HG02678 (cell line): ENCODE data around the gene FAM3D.
A peak's percentile ranks its signal among the peaks of the same experiment; 100 is the strongest.
"Not testable (repeated sequence)": the region's sequence is repeated elsewhere in the genome, so short reads cannot be mapped to it uniquely, and the experiment has no call there.

ENCODE experiments used
- ATAC-seq: cut with Tn5 transposase; IDR thresholded peaks from one replicate; pipeline ENCODE4 v1.9.1; 2021; ENCODE audit warnings: mild to moderate bottlenecking, moderate library complexity; ENCODE audit not compliant: unreplicated experiment

FAM3D gene

DNA sequence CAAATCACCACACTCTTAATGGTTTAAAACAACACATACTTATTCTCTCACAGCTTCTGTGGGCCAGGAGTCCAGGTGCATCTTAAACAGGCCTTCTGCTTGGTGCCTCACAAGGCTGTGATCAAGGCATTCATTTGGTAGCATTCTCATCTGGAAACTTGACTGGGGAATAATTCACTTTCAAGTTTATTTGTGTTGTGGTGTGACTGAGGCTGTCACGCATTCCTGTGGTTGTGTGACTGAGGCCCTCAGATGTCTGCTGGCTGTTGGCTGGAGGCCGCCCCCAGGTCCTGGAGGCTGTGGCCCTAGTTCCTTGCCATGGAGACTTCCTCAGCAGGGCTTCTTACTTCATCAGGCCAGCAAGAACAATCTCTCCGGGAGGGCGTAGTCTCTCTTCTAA lies 16.9 kb upstream of the FAM3D start:
- peak; percentile 69 for ATAC-seq

- no peak for ATAC-seq
Observed at GRCh38 chr3:58683001-58683458, 16.5 kb upstream of the FAM3D start.

DNA sequence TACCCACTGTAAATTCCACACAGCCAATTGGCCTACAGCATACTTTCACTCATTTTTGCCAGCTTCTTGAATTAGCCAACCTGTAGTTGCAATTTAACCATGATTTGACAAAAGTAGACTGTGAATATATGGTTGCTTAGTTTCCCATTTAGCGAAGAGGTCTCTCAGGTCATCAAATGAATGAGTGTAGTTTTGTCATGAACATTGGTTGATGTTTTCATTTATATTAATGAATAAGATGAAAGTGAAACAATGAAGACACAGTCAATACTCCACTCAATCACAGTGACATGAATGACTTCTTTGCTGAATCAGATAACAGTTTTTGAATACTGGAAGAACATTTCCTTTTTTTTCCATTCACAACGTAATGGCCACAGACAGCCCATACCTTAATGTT lies 15.3 kb upstream of the FAM3D start:
- no peak for ATAC-seq

DNA sequence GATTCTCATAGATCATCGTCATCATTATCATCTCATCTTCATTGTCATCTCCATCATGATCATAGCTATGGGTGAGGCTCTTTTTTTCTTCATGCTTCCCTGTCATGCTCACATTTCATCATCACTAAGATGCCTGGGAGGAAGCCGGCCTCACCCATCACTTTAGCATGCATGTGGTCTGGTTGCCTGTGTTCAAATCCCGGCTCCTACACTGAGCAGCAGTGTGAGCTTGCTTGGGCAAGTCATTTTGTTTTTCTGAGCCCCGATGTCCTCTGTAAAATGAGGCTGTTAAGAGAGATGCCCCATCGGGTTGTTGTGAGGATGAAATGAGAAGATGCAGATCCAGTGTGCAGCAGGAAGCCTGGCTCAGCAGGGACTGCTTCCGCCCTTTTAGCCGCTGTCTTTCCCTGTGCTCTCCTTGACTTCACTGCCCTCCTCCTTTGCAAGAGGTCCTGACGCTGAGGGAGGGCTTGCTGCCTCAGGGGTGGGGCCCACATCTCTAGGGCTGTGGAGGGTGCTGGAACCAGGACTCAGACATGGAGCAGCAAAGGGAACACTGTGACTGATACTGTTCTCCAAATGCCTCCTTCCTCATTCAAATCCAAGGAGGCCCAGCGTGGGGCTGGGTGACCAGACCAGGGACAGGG lies 14.4 kb upstream of the FAM3D start:
- ATAC-seq = no peak

DNA sequence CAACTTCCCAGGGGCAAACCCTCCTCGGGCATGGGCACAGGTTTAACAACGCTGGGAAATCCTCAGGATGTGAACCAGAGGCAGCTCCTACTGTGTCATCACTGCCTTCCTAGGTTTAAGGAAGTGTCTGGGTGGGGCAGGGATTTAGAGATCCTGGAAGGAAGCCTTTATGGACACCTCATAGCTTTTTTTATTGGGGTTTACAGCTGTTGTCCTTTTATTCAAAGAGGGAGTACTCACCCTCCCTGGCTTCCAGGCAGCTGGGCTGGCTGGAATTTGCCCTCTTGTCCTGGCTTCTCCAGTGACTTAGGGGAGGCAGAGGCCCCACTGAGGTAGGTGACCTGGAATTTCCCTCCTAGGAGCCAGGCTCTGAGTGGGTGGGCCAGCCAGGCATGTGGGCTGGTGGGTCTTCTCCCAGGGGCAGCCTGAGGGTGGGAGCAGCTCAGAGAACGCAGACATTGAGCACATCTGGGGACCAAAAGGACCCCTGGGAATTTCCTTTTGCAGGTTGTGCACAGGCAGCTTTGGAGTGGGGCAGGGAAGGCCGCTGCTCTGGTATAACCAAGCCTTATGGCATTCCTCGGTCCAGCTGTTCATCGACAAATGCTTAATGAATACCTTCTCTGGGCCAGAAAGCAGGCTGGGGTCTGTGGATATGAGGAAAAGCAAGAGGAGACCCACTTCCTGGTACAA lies 13.5 kb upstream of the FAM3D start:
- no peak for ATAC-seq

DNA sequence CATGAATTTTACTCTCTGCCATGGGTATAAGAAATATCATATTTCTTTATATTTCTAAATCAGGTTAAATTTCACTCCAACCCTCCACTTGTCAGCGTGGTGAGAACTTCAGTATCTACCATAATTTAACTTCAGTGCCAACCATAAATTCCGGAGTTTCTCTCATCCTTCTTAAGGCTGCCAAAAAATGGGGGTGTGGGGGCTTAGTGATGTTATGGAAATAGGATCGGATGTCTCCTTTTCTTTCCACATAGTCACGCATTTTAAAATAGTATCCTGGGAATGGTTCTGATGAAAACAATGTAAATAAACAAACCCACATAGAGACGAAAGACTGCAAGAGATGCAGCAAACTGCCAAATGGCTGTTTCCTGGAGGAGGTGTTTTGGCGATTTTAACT lies 12.9 kb upstream of the FAM3D start:
- no peak for ATAC-seq

DNA sequence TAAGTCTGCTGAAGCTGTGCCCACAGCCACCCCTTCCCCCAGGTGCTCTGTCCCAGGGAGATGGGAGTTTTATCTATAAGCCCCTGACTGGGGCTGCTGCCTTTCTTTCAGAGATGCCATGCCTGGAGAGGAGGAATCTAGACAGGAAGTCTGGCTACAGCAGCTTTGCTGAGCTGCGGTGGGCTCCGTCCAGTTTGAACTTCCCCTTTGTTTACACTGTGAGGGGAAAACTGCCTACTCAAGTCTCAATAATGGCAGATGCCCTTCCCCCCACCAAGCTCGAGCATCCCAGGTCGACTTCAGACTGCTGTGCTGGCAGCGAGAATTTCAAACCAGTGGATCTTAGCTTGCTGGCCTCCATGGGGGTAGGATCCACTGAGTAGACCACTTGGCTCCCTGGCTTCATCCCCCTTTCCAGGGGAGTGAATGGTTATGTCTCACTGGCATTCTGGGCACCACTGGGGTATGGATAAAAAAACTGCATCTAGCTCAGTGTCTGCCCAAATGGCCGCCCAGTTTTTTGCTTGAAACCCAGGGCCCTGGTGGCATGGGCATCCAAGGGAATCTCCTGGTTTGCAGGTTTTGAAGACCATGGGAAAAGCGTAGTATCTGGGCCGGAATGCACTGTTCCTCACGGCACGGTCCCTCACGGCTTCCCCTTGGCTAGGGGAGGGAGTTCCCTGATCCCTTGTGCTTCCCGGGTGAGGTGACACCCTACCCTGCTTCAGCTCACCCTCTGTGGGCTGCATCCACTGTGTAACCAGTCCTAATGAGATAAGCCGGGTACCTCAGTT lies 11.8 kb upstream of the FAM3D start:
- not testable (repeated sequence) for ATAC-seq

- ATAC-seq = no peak
Observed at GRCh38 chr3:58672880-58673279, 6.3 kb upstream of the FAM3D start.

DNA sequence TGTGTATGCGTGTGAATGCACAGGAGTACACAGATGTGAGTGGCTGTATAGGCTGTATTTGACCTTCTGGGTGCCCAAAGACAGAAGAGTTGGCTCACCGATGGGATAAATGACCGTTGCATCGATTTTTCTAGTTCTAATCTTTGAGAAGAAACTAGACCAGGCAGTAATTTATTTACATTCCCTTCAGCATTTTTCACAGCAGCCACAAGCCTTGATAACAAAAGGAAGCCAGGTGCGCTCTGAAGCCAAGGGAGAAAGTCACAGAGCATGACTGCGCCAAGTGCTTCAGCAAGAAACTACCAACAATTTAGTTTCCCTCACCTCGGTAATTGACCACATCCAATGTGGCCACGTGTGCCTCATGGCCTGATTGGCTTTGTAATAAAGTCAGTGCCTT lies 5.9 kb upstream of the FAM3D start:
- ATAC-seq = no peak

DNA sequence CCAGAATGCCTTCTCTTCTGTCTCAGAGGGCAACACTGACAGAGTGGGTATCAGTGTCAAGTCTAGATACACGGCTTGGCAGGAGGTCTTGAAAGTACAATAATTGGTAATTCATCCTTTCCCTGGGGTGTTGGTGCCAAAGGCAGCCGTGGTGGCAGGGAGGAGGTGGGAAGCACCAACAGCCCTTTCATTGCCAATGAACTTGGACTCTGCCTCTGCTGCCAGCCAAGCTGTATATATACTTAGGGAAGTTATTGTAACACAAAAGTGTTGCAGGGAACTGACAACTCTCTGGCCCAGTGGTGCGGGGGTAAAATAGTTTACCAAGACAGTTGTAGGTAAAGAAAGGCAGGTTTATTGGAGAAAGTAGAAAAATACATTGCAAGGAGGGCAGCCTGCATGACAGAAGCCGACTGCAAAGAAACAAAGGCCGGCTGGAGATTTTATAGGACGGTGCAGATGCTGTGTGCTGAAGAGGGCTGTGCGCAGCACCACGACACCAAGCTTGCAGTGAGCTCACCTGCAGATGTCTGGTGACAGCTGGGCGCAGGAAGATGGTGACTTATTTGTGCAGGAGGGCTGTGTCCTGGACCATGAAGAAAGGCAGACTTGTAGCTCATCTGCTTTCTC lies 4.0 kb upstream of the FAM3D start:
- no peak for ATAC-seq

- no peak for ATAC-seq
Observed at GRCh38 chr3:58668247-58668646, 1.7 kb upstream of the FAM3D start.

DNA sequence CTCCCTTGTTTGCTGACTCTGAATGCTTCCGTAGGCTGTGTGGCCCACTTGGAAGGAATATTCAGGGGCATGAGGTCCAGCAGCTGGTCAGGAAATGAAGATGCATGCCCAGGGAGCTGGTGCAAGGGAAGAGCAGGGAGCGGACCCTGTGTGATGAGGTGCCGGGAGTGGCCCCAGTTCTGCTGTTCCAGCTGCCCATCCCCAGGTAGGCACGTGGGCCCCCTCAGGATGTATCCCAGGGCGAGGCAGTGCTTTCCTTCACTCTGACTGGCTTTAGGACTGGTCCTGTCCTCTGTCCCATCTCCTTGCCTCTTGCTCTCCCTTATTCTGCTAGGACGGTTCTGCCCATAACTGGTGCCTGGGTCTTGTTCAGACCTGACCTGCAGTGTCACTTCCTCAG lies 1.1 kb upstream of the FAM3D start:
- ATAC-seq = no peak

- no peak for ATAC-seq
Observed at GRCh38 chr3:58667229-58667628, 655 bp upstream of the FAM3D start.

DNA sequence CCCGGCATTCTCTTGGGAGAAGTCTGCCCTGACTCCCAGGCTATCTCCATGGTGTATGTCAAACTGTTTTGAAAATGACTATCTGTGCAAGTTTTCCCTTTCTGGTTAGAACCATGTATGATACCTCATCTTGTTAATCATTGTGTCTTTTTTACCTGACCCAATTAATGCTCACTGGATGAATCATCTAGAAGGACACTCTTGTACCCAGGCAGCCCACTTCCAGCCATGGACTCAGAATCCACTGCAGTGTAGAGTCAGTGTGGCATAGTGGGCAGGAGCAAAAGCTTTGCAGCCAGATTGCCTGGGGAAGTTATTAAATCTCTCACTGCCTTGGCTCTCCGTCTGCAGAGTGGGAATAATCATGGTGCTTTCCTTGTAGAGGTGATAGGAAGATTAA lies 1.2 kb downstream of the FAM3D start:
- no peak for ATAC-seq

GRCh38 chr3:58664611-58665010 lies 2.0 kb downstream of the FAM3D start:
- no peak for ATAC-seq

DNA sequence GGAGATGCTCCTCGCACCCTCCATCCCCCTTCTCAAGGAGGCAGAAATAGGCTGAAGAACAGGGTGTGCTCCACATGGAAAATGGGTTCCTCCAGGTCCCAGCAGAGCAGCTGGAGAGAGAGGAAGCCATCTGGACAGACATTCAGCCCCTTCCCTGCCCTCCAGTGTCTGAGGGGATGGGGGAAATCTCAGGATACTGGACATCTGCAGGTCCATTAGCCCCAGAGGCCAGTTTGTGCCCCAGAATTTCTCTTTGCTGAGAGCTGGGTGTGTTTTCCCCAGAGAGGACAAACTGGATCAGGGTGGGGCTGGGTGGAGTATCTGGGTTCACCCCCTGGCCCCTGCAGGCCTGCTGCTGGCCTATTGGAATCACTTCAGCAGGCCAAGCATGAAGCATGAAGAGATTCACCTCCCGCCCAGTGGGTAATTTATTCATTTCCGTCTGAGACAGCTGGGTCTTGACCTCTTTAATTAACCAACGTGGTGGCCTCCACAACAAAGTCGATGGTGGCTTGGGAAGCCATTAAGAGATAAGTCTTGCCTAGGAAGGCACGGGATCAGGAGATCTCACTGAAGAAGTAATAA lies 4.6 kb downstream of the FAM3D start:
- ATAC-seq = no peak

DNA sequence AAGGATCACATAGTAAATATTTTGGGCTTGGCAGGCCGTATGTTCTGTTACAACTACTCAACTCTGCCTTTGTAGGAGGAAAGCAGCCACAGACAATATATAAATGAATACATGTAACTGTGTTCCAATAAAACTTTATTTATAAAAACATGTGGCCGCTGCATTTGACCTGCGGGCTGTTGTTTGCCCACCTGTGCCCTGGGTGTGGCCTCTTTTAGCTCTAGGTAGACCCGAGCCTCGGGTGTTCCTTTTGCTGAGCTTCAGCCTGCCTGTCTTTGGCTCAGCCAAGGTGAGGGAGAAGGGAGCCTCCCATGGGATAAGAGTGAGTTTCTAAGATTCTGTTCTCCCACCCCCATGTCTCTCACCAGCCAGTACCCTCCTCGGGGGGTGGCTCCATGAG lies 5.6 kb downstream of the FAM3D start:
- no peak for ATAC-seq

GRCh38 chr3:58659051-58659675 lies 7.4 kb downstream of the FAM3D start:
- ATAC-seq = no peak

- no peak for ATAC-seq
Observed at GRCh38 chr3:58658508-58658907, 8.1 kb downstream of the FAM3D start.

- ATAC-seq = no peak
Observed at GRCh38 chr3:58657571-58658141, 8.9 kb downstream of the FAM3D start.
